ENCODE measurements around the gene TTC7B.

The TTC7B gene

DNA sequence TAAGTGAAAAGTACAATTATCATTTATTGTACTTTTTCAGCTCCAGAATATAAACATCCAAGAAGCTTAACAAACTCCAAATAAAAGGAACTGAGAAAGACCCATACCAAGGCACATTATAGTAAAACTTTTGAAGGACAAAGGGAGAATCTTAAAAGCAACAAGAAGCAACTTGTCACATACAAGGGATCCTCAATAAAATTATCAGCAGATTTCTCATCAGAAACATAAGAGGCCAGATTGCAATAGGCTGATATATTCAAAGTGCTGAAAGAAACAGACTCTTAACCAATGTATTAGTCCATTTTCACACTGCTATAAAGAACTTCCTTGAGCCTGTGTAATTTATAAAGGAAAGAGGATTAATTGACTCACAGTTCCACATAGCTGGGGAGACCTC, 48.3 kb downstream of the TTC7B start:
- TF ChIP-seq, protein P1, sequence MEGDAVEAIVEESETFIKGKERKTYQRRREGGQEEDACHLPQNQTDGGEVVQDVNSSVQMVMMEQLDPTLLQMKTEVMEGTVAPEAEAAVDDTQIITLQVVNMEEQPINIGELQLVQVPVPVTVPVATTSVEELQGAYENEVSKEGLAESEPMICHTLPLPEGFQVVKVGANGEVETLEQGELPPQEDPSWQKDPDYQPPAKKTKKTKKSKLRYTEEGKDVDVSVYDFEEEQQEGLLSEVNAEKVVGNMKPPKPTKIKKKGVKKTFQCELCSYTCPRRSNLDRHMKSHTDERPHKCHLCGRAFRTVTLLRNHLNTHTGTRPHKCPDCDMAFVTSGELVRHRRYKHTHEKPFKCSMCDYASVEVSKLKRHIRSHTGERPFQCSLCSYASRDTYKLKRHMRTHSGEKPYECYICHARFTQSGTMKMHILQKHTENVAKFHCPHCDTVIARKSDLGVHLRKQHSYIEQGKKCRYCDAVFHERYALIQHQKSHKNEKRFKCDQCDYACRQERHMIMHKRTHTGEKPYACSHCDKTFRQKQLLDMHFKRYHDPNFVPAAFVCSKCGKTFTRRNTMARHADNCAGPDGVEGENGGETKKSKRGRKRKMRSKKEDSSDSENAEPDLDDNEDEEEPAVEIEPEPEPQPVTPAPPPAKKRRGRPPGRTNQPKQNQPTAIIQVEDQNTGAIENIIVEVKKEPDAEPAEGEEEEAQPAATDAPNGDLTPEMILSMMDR (conservative IDR thresholded peaks at IDR 0.05): no peak

DNA sequence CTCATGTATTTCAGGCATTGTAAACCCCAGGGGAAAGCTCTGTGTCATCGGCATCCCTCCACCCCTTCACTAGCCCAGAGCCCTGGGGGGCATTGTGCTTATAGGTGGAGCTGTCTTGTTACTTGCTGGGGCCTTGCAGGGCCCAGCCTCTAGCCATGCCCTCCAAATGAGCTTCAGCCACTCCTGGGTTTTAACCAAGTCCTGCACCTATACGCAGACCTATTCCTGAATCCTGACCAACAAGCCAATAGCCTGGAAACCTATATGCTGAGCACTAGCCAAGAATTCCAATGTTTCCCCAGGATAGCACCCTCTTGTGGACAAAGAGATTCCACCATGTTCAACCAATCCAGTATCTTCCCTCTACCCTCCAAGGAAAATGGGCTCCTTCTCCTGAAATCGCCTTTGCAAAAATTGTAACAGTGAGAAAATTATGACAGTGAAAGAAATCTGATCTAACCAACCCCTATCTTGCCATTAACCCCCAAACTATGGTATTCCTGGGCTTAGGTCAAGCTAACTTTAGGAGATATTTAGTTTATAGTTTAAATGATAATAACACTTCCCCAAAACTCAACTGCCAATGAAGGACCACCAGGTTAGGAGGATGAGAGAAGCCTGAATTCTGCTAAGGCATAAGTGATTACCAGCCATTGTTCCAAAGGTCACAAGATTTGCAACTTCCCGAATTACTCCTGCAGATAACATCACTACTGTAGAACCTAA, 55.5 kb downstream of the TTC7B start:
- TF ChIP-seq, protein P1 (conservative IDR thresholded peaks at IDR 0.05): peak; percentile 76
- H3K27ac ChIP-seq: no peak overlapping the region

More for the DNA sequence above, 48.3 kb downstream of the TTC7B start:
- no peak overlapping the region for H3K27ac ChIP-seq

DNA sequence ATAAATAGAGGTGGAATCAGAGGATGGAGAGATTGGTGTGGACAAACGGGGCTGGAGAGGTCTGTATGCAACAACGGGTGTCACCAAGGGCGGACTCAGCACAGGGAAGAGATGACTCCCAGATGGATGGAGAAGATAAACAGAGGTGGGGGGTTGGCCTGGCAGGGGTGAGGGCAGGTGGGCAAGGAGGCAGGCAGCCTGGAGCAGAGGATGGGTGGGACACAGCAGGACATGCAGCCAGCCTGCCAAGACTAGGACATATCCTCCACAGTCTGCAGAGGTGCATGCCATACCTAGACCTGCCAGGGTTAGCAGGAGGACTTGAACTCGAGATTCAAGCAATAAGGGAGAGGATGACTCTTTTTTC, 56.2 kb downstream of the TTC7B start:
- TF ChIP-seq, protein P1 (conservative IDR thresholded peaks at IDR 0.05): no peak
- H3K27ac ChIP-seq: no peak overlapping the region

DNA sequence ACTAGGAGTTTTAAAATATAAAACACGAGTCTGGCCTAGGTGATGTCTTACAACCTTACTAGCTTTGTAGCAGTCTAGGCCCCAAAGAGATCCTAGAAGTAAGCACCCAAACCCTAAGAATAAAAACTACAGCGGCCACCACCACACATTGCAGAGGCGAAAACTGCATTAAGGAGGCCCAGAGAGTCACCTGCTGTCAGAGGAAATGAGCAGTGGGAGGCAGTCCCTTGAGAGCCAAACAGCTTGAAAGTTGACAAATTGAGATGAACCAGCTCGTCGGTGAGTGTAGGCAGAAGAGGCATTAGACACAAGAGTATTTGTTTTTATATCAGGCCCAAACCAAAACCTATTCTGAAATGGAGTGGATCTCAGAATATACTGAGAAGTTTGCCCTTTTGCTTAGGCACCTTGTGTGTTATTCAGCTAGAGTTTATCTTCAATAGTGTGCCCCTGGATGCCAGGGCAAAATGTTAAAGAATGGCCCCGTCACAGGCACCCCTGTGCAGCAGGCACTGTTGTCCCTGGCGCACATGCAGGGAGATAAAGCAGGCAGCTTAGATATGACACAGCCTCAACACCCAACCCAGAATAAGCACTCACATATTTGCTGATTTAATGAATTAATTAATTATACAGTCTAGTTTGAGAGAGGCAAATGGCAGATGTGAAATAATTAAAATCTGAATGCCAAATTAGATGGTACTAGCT, 56.7 kb downstream of the TTC7B start:
- H3K27ac ChIP-seq: peak overlapping the region; percentile 72
- TF ChIP-seq, protein P1 (conservative IDR thresholded peaks at IDR 0.05): no peak

DNA sequence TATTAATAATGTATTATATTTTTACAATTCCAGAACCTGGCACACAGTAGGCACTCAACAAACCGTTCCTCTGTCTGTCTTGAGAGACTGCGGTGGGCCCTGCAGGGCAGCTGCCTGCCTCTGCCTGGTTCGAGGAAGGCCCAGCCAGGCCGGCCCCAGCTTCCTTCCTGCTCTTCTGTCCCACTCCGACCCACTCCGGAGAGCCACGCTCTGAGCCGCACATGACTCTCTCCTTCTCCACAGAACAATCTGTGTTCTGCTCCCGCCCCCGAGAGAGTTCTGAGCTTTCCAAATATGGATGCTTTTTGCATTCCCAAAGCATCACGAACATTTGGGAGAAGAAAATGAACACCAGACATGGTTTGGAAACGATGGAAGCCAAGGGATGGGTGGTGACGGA, 57.3 kb downstream of the TTC7B start:
- TF ChIP-seq, protein P1 (conservative IDR thresholded peaks at IDR 0.05): no peak
- peak overlapping the region; percentile 72 for H3K27ac ChIP-seq

DNA sequence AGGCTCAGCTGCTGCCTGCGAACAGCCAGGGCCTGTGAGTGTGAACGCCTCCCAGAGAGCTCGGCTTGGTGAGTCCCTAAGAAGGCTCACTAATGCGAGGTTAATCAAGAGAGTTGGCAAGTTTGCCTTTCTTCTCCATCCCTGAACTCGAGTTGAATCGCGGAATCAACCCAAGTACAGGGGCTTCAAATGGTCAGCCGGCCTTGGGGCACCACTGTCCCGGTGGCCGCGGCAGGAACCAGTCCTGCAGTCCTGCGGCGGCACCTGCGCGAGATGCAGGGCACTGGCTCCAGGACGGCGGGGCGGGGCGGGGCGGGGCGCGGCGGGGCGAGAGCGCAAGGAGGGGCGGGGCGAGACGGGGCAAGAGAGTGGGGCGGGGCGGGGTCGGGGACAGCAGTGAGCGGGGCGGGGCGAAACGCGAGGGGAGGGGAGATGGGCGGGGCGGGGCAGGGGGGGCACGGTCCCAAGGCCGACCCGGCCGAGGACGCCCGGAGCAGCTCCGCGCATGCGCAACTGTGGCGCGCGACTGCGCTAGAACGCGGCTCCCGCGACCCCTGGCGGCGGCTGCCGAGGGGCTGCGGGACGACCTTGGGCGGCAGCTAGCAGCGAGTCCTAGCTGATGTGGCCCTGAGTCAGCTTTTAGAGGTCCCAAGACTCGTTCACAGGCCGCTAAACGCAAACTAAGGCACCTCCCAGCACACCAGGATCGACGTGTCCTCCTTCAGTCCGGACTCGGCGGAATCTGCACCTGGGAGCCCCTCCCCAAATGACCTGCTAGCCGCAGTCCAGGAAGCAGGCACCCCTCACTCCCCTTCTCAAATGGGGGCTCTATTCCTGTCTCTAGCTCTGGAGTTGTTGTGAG, 58.0 kb downstream of the TTC7B start:
- TF ChIP-seq, protein P1 (conservative IDR thresholded peaks at IDR 0.05): peak; percentile 83
- H3K27ac ChIP-seq: peak overlapping the region; percentile 72

DNA sequence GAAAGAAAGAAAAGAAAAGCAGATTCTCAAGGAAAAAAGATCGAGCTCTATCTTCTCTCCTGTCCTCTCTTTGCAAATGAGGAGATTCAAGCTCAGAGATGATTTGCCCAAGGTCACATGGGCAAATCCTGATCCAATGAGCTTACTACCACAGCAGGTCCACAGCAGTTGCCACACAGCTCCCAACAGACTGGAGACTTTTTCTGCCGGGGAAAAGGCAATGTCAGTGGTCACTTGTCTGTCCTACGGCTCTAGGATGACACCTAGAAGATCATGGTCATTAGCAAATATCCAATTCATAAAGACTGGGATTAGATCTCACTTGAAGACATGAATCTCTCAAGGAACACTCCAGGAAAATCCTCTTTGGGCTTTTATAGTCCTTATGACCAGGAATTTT, 58.8 kb downstream of the TTC7B start:
- peak overlapping the region; percentile 49 for H3K27ac ChIP-seq
- TF ChIP-seq, protein P1 (conservative IDR thresholded peaks at IDR 0.05): no peak
